Glomerular visceral epithelial cell (primary cell): ENCODE measurements around the gene OR3A2.
"Not testable (repeated sequence)": the region's sequence is repeated elsewhere in the genome, so short reads cannot be mapped to it uniquely, and the experiment has no call there.

Experiments
- DNase-seq: peaks from one replicate; pipeline ENCODE4 v3.0.0-alpha.2; 2016; ENCODE audit errors: extremely low spot score

OR3A2 gene

DNA sequence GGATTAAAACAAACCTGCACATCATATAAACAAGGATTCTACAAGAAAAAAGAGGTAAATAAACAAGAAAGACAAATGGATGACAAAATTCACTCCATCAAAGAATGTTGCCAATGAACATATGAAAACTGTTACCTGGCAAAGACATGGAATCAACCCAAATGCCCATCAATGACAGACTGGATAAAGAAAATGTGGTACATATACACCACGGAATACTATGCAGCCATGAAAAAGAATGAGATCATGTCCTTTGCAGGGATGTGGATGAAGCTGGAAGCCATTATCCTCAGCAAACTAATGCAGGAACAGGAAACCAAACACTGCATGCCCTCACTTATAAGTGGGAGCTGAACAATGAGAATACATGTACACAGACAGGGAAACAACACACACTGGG lies 92.6 kb downstream of the OR3A2 start:
- not testable (repeated sequence) for DNase-seq

GRCh38 chr17:3282901-3283300 lies 103.2 kb downstream of the OR3A2 start:
- no peak for DNase-seq

GRCh38 chr17:3276126-3276525 lies 110.0 kb downstream of the OR3A2 start:
- DNase-seq = no peak

DNA sequence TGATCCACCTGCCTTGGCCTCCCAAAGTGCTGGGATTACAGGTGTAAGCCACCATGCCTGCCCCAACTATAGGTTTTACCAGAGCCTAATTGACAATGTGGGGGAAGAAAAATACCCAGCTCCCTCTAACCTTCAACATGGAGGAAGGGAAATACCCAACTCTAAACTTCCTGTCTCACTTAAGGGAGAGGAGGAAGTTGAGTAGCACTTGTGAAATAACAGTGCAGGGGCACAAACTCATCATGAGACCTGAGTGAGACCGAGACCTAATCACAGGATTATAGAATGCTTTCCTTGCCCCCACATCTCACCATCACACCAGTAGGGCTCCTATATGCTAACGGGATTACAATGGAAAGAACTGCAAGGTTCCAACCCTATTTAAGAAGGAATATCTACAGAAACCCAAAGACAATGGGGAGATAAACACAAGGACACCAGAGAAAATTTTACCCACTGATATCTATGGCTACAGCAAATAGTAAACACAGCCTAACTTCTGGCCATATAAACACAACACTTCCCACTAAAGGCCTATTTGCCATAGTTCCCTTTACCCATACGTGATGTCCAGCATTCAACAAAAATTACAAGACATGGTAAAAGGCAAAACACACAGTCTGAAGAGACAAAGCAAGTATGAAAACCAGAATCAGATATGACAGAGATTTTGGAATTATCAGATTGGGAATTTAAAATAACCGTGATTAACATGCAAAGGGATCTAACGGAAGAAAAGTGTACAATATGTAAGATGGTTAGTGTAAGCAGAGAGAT lies 114.8 kb downstream of the OR3A2 start:
- DNase-seq = no peak

- no peak for DNase-seq
Measured at GRCh38 chr17:3260600-3260999, 125.5 kb downstream of the OR3A2 start.

DNA sequence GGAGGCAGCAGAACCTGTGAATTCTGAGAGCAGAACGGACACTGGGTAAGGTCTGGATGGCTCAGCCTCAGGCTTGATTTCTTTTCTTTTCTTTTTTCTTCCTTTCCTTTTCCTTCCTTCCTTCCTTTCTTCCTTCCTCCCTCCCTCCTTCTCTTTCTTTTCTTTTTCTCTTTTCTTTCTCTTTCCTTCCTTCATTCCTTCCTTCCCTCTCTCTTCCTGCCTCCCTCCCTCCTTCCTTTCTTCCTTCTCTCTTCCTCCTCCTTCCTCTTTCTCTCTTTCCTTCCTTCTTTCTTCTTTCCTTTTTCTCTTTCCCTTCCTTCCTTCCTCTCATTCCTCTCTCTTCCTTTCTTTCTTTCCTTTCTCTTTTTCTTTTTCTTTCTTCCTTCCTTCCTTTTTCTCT lies 125.9 kb downstream of the OR3A2 start:
- no peak for DNase-seq

GRCh38 chr17:3256575-3256974 lies 129.5 kb downstream of the OR3A2 start:
- DNase-seq = no peak

GRCh38 chr17:3249013-3249412 lies 137.1 kb downstream of the OR3A2 start:
- DNase-seq = not testable (repeated sequence)

GRCh38 chr17:3244841-3245240 lies 141.3 kb downstream of the OR3A2 start:
- DNase-seq = not testable (repeated sequence)

- DNase-seq = not testable (repeated sequence)
Measured at GRCh38 chr17:3241044-3241443, 145.1 kb downstream of the OR3A2 start.

- not testable (repeated sequence) for DNase-seq
Measured at GRCh38 chr17:3238685-3239084, 147.4 kb downstream of the OR3A2 start.

DNA sequence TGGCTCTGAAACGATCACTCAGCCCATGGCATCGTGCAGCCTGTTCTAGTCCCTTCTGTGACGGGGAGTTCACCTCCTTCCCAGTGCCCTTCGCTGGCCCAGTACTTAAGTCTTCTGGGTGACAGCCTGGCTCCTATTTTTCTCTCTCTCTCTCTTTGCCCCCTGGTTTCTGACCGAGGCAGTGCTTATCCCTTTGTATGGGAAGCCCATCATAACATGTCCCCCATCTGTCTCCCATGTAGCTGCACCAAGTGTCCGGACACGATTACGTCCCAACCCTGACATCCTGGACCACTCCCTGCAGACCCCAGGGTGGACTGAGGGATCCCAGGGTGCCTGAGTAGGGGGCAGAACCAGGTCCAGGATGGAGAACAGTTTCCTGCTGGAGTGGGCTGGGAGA lies 153.8 kb downstream of the OR3A2 start:
- not testable (repeated sequence) for DNase-seq
